Ecto neural progenitor cell (in vitro differentiated cells): ENCODE measurements around the gene RNF126.

ENCODE experiments used
- DNase-seq: peaks from one replicate; pipeline ENCODE4 v3.0.0-alpha.2; 2018; ENCODE audit warnings: low spot score

RNF126 gene

GRCh38 chr19:662207-662961 is 630 bp downstream of the RNF126 start:
- no peak for DNase-seq

GRCh38 chr19:661427-662196 is 1.4 kb downstream of the RNF126 start:
- no peak for DNase-seq

GRCh38 chr19:660793-661426 is 2.1 kb downstream of the RNF126 start:
- DNase-seq, result no peak

GRCh38 chr19:658916-659839 is 3.8 kb downstream of the RNF126 start:
- DNase-seq, result no peak

GRCh38 chr19:658059-658839 is 4.8 kb downstream of the RNF126 start:
- no peak for DNase-seq

GRCh38 chr19:657611-658010 is 5.4 kb downstream of the RNF126 start:
- DNase-seq, result no peak

- no peak for DNase-seq
These were observed 6.1 kb downstream of the RNF126 start for GRCh38 chr19:656751-657559.

- no peak for DNase-seq
These were observed 7.3 kb downstream of the RNF126 start for GRCh38 chr19:655691-656090.

- DNase-seq, result no peak
These were observed 9.6 kb downstream of the RNF126 start for GRCh38 chr19:653425-653824.

GRCh38 chr19:652467-653389 is 10.3 kb downstream of the RNF126 start:
- DNase-seq, result no peak

- no peak for DNase-seq
These were observed 11.0 kb downstream of the RNF126 start for GRCh38 chr19:651991-652390.

GRCh38 chr19:651114-651818 is 11.7 kb downstream of the RNF126 start:
- DNase-seq, result no peak

GRCh38 chr19:650121-650520 is 12.9 kb downstream of the RNF126 start:
- no peak for DNase-seq

GRCh38 chr19:648904-649801 is 13.9 kb downstream of the RNF126 start:
- no peak for DNase-seq

- no peak for DNase-seq
These were observed 14.7 kb downstream of the RNF126 start for GRCh38 chr19:648305-648704.

- DNase-seq, result no peak
These were observed 15.3 kb downstream of the RNF126 start for GRCh38 chr19:647566-648284.
